Measurements from ENCODE around the gene ANO9. TPM values are rescaled to one million over a fixed set of nuclear protein-coding genes. Genes with fewer than 3 reads are reported as not detected.

ANO9 gene
- 7.0 TPM for total RNA-seq

GRCh38 chr11:441418-442274, at the start of gene ANO9:
Gene ANO9, minus strand, starts transcription at chr11:442011. Its CDS starts 85 bp downstream, at chr11:441926.
- peak in 2 of 3 donors; percentile 46 to 54 for DNase-seq (ENCODE audit: low read depth in 2 of 3, low spot score in 2 of 3)

DNA sequence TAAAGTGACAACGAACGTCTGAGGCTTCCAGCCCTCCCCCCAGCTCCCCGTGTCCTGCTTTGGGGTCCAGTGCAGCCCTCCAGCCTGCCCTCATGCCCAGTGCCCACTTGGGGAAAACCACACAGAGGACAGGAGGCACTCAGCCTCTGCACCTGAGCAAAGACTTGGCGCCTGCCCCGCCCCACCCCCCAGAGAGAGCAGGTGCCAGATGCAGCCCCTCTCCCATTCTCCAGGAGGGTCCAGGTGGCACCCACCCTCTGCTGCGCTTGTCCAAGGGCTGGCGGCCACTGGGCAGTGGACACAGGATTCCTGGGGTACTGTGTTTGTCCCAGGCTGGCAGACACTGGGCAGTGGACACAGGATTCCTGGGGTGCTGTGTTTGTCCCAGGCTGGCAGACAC, 49.5 kb upstream of the ANO9 start:
- DNase-seq (ENCODE audit: low read depth in 2 of 3, low spot score in 2 of 3) = no peak

GRCh38 chr11:490930-491260, 49.1 kb upstream of the ANO9 start:
- no peak for DNase-seq (ENCODE audit: low read depth in 2 of 3, low spot score in 2 of 3)

- DNase-seq (ENCODE audit: low read depth in 2 of 3, low spot score in 2 of 3) = no peak
These were observed 48.5 kb upstream of the ANO9 start for GRCh38 chr11:490186-490929.

DNA sequence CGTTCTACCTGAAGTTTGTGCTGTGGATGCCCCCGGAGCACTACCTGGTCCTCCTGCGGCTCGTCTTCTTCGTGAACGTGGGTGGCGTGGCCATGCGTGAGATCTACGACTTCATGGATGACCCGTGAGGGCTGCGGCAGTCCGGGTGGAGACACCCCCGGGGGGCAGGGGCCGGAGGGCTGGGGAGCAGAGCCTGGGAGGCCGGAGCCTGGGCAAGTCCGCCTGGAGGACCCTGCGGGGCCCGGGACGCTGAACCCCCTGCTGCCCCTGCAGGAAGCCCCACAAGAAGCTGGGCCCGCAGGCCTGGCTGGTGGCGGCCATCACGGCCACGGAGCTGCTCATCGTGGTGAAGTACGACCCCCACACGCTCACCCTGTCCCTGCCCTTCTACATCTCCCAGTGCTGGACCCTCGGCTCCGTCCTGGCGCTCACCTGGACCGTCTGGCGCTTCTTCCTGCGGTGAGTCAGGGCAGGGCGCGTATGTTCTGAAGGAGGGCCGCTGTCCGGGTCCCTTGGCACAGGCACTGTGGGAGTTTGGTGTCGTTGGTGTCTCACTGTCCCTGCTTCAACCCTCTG, 47.9 kb upstream of the ANO9 start:
- DNase-seq (ENCODE audit: low read depth in 2 of 3, low spot score in 2 of 3) = no peak

DNA sequence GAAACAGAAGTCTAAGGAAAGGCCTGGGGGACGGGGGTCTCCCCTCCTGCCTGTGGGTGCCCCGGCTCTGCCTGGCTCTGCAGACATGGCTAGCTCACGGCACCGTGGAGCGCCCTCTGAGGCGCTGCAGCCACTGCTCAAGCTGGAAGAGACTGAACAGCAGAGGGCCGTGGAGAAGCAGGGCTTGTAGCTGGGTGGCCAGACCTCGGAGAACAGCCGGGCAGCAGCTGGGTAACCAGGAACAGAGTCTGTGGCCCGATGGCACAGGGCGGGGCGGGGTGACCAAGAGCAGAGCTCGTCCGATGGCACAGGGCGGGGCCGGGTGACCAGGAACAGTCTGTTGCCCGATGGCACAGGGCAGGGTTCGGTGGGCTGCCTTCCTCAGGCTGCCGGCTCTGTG, 47.2 kb upstream of the ANO9 start:
- DNase-seq (ENCODE audit: low read depth in 2 of 3, low spot score in 2 of 3) = no peak

DNA sequence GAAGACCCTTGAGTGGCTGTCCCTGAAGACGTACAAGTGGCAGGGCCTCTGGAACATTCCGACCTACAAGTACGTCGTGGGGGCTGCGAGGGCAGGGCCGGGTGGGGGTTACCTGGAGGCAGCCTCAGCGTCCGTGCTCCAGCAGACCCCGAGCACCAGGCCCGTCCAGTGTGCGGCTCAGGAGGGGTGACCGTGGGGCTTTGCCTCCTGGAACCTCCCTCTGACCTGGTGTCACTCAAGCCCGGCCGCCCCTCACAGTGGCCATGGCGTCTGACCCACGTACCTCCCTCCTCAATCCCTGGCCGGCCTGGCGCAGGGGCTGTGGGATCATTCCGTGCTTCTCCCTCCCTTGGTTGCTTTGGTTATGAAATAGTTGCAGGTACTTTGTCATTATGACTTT, 46.8 kb upstream of the ANO9 start:
- DNase-seq (ENCODE audit: low read depth in 2 of 3, low spot score in 2 of 3) = no peak

DNA sequence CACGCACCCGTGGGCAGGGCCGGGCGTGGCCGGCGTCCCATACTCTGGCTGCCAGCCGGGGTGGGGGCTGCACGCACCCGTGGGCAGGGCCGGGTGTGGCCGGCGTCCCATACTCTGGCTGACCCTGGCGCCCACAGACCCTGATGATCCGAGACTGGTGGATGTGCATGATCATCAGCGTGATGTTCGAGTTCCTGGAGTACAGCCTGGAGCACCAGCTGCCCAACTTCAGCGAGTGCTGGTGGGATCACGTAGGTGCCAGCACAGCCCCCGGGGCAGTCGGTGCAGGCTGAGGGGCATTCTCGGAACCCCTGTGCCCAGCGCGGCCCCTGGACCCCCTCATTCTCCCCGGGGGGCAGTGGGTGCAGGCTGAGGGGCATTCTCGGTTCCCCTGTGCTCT, 46.3 kb upstream of the ANO9 start:
- DNase-seq (ENCODE audit: low read depth in 2 of 3, low spot score in 2 of 3) = no peak

DNA sequence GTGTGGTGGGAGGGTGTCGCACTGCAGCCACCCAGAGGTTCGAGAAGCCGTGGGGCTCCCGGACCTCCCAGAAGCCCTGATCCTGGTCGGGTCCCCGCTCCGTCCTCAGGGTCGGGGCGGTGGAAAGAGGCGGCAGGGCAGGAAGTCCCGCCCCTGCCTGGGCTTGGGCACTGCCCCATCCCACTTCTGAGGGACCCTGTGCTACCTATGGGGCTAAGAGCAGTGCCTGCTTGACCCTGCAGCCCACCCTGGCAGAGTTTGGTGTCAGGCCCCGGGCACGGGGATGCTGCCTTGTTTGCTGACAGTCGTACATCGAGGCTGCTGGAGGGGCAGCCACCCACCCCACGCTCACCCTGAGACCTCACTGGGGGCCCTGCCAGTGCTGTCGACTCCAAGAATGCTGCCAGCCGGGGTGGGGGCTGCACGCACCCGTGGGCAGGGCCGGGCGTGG, 45.8 kb upstream of the ANO9 start:
- DNase-seq (ENCODE audit: low read depth in 2 of 3, low spot score in 2 of 3) = no peak

GRCh38 chr11:486189-486588, 44.4 kb upstream of the ANO9 start:
- DNase-seq (ENCODE audit: low read depth in 2 of 3, low spot score in 2 of 3) = no peak

DNA sequence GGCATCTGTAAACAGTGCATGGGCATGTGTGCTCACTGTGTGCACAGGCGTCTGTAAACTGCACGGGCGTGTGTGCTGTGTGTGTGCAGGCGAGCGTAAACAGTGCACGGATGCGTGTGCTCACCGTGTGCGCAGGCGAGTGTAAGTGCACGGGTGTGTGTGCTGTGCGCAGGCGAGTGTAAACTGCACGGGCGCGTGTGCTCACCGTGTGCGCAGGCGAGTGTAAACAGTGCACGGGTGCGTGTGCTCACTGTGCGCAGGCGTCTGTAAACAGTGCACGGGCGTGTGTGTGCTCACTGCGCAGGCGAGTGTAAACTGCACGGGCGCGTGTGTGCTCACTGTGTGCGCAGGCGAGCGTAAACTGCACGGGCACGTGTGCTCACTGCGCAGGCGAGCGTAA, 42.8 kb upstream of the ANO9 start:
- no peak for DNase-seq (ENCODE audit: low read depth in 2 of 3, low spot score in 2 of 3)

- no peak for DNase-seq (ENCODE audit: low read depth in 2 of 3, low spot score in 2 of 3)
These were observed 37.5 kb upstream of the ANO9 start for GRCh38 chr11:479311-479710.

DNA sequence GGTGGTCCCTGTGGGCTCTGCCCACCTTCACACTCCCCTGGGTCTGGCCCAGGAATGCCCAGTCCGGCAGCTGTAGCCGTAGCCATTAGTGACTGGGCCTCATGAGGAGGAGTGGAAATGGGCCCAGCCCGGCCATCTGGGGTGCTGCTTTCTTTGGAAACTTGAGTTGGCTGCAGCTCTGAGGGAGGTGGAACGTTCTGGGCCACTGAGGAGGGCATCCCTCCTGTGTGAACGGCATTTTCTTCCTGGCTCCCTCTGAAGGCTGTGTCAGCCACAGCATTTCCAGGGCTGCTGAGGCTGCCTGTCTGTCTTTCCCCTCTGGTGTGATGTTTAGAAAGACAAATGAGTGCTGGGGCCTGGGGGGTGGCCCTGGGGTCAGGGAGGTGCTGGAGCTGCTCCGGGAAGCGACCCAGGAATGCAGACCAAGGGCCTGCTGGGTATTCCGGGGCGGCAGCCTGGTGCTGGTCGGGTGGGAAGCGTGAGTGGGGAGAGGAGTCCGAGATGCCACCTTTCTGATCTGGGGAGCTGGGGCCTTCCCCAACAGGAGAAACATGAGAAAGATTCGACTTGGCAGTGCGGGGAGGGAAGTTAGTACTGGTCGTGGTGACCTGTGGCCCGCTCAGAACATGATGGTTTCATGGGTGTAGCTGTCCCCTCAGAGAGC, 35.4 kb upstream of the ANO9 start:
- no peak for DNase-seq (ENCODE audit: low read depth in 2 of 3, low spot score in 2 of 3)

- DNase-seq (ENCODE audit: low read depth in 2 of 3, low spot score in 2 of 3) = no peak
These were observed 34.6 kb upstream of the ANO9 start for GRCh38 chr11:476416-476815.

- DNase-seq (ENCODE audit: low read depth in 2 of 3, low spot score in 2 of 3) = no peak
These were observed 34.1 kb upstream of the ANO9 start for GRCh38 chr11:475941-476340.

- DNase-seq (ENCODE audit: low read depth in 2 of 3, low spot score in 2 of 3) = no peak
These were observed 33.2 kb upstream of the ANO9 start for GRCh38 chr11:474914-475506.

DNA sequence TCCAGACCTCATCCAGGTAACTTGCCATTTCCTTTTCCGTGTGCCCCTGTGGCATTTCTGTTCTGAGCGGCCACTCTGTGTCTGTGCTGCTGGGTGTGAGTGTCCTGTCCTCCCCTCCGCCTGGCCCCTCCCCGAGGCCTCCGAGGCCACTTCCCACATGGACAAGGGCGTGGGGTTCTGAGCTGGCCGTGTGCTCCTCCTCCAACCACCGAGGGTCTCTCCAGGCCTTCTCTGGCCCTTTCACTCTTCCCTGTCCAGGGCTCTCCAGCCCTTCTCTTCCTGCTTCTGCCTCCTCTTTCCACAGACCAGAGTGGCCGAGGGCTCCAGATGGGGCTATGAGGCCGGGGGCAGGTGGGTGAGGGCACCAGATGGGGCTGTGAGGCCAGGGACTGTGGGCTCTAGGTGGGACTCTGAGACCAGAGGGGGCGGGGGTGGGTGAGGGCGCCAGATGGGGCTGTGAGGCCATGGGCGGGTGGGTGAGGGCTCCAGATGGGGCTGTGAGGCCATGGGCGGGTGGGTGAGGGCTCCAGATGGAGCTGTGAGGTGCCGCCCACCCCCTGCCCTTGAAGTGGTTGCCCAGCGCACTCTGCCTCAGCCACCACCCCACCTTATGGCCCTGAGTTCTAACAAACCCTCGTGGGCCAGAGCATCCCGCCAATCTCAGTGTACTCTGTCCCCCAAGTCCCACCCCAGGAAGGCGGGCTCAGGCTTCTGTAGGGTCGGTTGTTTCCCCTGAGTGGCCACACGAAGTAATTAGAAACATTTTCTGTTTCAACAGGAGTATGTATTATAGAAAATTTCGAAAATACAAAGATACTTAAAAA, 32.4 kb upstream of the ANO9 start:
- no peak for DNase-seq (ENCODE audit: low read depth in 2 of 3, low spot score in 2 of 3)

GRCh38 chr11:473415-473814, 31.6 kb upstream of the ANO9 start:
- no peak for DNase-seq (ENCODE audit: low read depth in 2 of 3, low spot score in 2 of 3)

DNA sequence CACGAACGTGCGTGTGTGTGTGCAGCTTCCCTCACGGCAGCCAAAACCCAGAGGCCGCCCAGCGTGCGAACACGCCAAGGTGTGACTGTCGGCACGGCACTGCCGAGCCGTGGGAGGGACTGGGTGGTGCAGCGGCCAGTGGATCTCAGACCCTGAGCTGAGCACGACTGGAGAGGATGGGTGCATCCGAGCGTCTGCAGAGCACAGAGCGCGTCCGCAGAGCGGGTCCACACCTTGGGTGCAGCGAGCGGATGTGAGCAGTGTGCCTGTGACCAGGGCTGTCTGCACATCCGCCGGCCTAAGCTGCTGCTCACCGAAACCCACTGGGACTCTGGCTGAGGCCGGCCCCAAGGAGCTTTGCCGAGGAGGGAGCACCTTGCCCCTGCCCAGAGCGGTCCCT, 31.0 kb upstream of the ANO9 start:
- no peak for DNase-seq (ENCODE audit: low read depth in 2 of 3, low spot score in 2 of 3)

DNA sequence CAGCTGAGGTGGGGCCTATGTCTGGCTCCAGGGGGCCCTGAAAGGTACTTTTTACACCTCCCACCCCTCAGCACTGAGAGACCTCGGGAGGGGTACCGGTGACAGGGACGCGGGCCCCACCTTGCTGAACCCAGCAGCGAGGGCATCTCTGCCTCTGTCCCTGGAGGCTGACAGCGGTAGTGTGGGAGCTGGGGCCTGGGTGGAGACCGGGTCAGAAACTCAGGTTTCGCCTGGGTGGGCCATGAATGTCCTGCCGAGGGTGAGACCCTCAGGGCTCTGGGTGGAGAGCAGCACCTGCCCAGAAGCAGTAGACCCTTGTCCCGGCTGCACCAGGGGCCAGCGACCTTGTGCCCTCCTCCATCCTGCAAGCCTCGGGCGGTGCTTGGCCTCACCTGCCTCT, 30.5 kb upstream of the ANO9 start:
- no peak for DNase-seq (ENCODE audit: low read depth in 2 of 3, low spot score in 2 of 3)

Data from hematopoietic multipotent progenitor cell (in vitro differentiated cells).